NCI-H2196 treated with DMSO at 0.1 percent for 48 hours (cell line): ENCODE measurements around the gene RTP4.
"Not testable (repeated sequence)": the region's sequence is repeated elsewhere in the genome, so short reads cannot be mapped to it uniquely, and the experiment has no call there.

Experiments
- DNase-seq: peaks from one replicate; lab custom pipeline; 2025; ENCODE audit not compliant: unreplicated experiment; lab: John Stamatoyannopoulos, UW

Gene RTP4

GRCh38 chr3:187367561-187368103, 553 bp upstream of the RTP4 start:
- no peak for DNase-seq

- no peak for DNase-seq
These were observed 883 bp downstream of the RTP4 start for GRCh38 chr3:187369089-187369447.

GRCh38 chr3:187370051-187370450, 1.9 kb downstream of the RTP4 start:
- DNase-seq = no peak

- no peak for DNase-seq
These were observed 7.4 kb downstream of the RTP4 start for GRCh38 chr3:187375581-187375980.

GRCh38 chr3:187377842-187378241, 9.7 kb downstream of the RTP4 start:
- DNase-seq = no peak

- DNase-seq = no peak
These were observed 14.5 kb downstream of the RTP4 start for GRCh38 chr3:187382609-187383151.

GRCh38 chr3:187383246-187383645, 15.1 kb downstream of the RTP4 start:
- DNase-seq = no peak

- no peak for DNase-seq
These were observed 17.1 kb downstream of the RTP4 start for GRCh38 chr3:187385296-187385695.

- DNase-seq = no peak
These were observed 28.5 kb downstream of the RTP4 start for GRCh38 chr3:187396661-187397060.

GRCh38 chr3:187398955-187399354, 30.8 kb downstream of the RTP4 start:
- DNase-seq = no peak

GRCh38 chr3:187400756-187401155, 32.6 kb downstream of the RTP4 start:
- DNase-seq = no peak

GRCh38 chr3:187401856-187402255, 33.7 kb downstream of the RTP4 start:
- no peak for DNase-seq

- DNase-seq = no peak
These were observed 35.6 kb downstream of the RTP4 start for GRCh38 chr3:187403768-187404288.

GRCh38 chr3:187406927-187407326, 38.7 kb downstream of the RTP4 start:
- no peak for DNase-seq

- DNase-seq = not testable (repeated sequence)
These were observed 44.0 kb downstream of the RTP4 start for GRCh38 chr3:187411991-187412781.
